ENCODE results near the gene CEND1. TPM values are rescaled to one million over a fixed set of nuclear protein-coding genes. Genes with fewer than 3 reads are reported as not detected.

CEND1 gene
- polyA plus RNA-seq (2013, experiment 1 of 2; ENCODE audit: insufficient read length), result 3.4 TPM
- 4.3 TPM for polyA plus RNA-seq (2013, experiment 2 of 2; ENCODE audit: insufficient read length)

DNA sequence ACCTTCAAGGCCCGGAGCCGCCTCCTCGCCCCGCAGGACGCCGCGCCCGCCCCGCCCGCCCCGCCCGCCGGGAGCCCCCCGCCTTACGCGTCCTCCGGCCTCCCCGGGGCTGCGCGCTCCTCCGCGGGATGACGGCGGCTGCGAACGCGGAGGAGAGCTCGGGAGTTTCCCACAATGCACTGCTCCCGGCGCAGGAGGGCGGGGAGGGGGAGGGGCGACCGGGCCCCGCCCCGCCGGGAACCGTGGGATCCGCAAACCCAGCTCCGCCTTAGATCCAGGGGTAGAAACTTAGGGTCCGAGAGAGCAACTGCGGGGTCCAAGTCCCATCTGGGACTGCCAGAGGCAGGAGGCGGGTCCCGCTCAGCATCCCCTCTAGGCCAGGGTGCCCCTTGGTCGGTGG, at the start of gene CEND1:
TSS of gene CEND1 (minus strand) at position 148 of the 400 bp plus-strand sequence. CDS start 1,514 bp downstream, outside the sequence.
- DNase-seq, result peak; percentile 49

GRCh38 chr11:839280-839623, 49.4 kb upstream of the CEND1 start:
- DNase-seq, result no peak

- DNase-seq, result no peak
Observed at GRCh38 chr11:838441-839279, 48.8 kb upstream of the CEND1 start.

GRCh38 chr11:837990-838307, 48.1 kb upstream of the CEND1 start:
- DNase-seq, result no peak

DNA sequence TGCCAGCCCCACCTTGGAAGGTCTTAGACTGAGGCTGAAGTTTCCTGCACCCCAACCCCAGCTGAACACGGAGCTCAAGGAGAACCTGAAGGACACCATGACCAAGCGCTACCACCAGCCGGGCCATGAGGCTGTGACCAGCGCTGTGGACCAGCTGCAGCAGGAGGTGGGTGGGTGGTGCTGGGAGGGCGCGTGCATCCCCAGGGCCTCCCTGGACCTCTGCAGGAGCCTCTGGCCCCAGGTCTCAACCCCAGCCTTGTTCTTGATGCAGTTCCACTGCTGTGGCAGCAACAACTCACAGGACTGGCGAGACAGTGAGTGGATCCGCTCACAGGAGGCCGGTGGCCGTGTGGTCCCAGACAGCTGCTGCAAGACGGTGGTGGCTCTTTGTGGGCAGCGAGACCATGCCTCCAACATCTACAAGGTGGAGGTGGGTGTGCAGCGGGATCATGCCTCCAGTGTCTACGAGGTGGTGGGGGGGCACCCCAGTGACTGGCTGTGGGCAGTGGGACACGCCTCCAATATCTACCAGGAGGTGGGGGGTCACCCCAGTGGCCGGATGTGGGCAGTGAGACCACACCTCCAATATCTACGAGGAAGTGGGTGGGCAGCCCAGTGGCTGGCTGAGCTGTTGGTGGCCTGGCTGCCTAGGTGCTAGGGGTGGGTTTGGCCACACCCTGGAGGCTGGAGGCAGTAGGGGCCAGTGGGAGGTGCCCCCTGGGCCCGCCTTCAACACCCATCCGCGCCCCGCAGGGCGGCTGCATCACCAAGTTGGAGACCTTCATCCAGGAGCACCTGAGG, 47.5 kb upstream of the CEND1 start:
- DNase-seq, result no peak

GRCh38 chr11:836700-837099, 46.8 kb upstream of the CEND1 start:
- DNase-seq, result no peak

DNA sequence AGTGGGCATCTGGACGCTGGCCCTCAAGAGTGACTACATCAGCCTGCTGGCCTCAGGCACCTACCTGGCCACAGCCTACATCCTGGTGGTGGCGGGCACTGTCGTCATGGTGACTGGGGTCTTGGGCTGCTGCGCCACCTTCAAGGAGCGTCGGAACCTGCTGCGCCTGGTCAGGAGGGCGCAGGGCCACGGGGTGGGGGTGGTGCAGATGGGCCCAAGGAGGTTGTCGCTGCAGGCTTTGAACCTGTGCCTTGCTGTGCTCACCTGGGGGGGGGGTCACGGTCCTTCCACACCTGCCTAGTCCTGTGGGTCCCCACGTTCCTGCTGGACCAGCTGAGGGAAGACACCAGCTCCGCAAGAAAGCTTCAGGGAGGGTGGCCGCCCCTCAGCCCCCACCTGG, 46.4 kb upstream of the CEND1 start:
- no peak for DNase-seq

DNA sequence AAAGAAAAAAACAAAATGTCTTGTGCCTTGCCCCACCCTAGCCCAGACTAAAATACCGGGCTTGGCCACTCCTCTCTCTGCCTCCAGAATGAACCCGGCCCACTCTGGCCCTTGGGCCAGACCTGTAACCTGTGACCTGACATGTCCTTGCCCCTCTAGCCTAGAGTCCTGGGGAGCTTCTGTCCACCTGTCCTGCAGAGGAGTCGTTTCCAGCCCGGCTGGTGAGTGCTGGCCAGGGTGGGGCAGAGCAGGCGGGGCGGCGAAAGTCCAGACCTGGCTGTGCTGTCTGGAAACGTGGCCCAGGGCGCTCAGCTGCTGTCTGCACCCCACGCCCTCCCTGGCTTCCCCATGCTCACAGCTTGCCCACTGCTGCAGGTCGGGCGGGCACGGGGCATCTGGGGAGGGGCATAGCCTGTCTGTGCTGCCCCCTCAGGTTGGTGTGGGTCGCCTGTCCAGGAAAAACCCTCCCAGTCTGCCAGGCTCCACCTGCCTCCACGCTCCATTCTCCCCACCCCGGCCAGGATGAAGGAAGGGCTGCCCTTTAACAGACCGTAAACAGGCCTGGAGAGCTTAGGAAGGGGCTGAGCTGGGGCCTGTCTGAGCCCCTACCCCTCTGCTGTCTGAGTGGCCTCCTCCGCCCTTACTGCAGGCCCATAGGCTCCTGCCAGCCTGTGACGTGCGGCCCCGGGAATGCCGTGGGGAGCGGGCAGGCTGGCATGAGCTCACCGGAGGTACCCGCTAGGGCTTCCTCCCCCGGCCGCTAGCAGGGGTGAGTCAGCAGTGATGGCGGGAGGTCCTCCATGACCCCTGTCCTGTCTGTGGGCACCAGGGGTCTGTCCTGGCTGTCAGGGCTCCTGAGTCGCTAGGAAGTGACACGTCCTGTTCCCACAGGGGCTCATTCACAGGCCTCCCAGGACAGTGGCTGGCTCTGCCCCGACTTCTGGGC, 44.8 kb upstream of the CEND1 start:
- DNase-seq, result peak; percentile 45

DNA sequence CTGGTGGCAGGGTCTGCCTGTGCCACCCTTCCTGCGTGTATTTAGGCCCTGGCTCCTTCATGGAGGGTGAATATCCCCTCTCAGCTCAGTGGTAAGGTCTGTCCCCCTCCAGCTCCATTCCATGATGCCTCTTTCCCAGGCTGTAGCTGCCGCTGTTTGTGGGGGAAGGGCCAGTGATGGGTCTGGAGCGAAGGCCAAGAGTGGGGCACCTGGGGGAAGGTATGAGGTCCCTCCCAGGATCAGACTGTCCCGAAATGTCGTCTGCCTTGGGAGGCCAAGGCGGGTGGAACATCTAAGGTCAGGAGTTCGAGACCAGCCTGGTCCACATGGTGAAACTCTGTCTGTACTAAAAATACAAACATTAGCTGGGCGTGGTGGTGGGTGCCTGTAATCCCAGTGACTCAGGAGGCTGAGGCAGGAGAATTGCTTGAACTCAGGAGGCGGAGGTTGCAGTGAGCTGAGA, 44.0 kb upstream of the CEND1 start:
- DNase-seq, result no peak

DNA sequence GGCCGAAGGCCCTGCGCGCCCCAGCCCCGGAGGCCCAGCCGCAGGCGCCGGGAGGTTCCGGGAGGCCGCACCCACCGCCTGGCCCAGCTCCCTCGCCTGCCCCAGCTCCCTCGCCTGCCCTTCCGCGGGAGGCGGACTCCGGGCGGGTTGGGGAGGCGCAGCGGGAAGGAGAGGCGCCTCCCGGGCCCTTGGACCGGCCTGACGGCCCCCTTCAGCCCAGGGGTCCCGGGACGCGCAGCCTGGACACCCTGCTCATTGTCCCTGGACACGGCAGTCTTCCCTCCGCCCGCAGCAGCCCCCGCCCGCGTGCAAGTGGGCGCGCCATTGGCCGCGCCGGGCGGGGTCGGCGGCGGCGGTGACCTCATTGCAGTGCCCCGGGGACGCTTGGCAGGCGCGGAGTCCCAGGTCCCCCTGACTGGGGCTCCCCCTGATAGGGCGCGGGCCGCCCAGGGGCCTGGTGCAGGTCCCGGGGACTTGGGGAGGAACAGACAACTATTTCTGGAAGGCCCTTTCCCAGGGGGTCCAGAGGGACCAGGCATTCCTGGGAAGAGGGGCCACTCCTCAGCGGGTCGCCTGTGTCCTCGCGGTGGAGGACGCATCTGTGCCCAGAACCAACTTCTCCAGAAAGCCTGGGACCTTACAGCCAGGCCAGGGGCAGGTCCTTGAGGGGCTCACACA, 43.4 kb upstream of the CEND1 start:
- peak; percentile 41 for DNase-seq

GRCh38 chr11:832529-833113, 42.7 kb upstream of the CEND1 start, which contains the start of gene CD151:
TSS of gene CD151 (plus strand) at chr11:832952. CDS start at chr11:836070, 3,118 bp downstream.
- DNase-seq, result peak; percentile 58

GRCh38 chr11:831961-832528, 42.2 kb upstream of the CEND1 start:
- DNase-seq, result no peak

DNA sequence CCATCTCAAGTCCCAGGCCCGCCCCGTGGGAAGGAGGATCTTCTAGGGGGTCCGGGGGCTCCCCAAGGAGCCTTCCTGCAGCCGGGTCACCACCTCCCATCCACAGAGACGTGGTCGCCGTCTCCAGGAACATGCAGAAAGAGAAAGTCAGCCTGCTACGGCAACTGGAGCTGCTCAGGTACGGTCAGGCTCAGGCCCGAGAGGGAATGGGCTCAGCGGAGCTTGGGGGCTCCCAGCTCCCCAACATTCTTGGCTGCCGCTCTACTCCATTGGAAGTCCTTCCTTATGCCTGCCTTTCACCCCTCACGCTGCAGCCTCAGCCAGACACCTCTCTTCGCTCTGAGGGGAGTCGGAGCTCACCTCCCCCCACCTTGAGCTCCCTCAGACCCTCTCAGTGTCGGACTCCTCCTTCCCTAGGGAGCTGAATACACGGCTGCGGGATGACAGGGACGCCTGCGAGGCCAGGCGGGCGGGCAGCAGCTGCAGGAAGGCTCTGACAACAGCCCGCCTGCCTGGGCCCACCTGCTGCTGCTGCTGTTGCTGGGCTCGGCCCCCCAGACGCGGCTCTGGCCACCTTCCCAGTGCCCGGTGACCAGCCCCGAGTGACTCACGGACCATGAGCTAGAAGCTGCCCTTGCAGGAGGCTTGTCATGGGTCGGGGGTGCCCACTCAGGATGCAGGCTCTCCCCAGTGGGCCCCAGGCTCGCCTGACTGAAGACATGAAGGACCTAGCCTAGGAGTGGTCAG, 41.4 kb upstream of the CEND1 start:
- peak; percentile 38 for DNase-seq

DNA sequence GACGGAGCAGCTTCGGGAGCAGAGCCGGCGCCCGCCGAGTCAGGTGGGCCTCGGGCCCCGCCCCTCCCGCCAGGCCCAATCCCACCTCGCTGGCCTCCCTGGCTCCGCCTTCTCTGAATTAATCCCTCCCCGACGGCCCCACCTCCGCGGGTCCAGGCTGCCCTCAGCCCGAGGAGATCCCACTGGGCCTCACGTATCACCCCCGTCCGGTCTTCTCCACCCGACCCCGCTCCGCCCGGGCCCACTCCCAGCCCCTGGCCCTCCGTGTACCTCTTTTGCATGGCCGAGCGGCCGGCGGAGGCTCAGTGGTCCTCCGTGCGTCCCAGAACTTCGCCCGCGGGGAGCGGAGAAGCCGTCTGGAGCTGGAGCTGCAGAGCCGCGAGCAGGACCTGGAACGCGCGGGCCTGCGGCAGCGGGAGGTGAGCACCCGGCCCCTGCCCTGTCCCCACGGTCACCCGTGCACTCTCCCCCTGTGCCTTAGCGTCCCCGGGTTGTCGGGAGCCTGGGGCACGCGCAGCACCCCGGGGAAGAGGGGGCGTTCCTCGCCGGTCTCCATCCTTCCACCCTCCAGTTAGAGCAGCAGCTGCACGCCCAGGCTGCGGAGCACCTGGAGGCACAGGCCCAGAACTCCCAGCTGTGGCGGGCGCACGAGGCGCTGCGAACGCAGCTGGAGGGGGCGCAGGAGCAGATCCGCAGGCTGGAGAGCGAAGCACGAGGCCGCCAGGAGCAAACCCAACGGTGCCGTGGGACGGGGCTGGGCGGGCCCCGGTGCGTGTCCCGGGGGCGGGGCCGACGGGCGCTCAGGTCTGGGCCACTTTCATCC, 40.6 kb upstream of the CEND1 start:
- DNase-seq, result peak; percentile 51

DNA sequence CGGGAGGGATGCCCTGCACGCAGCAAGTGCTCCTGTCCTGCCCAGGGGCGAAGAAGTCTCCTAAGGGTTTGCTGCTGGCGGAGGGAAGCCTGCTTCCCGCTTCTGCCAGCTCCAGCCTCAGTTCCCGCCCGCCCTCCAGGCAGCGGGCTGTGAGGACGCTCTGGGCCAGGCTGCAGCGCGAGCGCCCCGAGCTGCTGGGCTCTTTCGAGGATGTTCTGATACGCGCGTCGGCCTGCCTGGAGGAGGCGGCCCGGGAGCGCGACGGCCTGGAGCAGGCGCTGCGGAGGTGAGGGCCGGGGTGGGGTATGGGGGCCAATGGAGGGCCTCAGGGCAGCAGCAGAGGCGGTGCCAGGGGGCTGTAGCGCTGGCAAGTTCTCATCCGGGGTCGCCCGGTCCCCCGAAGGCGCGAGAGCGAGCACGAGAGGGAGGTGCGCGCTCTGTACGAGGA, 40.0 kb upstream of the CEND1 start:
- no peak for DNase-seq

DNA sequence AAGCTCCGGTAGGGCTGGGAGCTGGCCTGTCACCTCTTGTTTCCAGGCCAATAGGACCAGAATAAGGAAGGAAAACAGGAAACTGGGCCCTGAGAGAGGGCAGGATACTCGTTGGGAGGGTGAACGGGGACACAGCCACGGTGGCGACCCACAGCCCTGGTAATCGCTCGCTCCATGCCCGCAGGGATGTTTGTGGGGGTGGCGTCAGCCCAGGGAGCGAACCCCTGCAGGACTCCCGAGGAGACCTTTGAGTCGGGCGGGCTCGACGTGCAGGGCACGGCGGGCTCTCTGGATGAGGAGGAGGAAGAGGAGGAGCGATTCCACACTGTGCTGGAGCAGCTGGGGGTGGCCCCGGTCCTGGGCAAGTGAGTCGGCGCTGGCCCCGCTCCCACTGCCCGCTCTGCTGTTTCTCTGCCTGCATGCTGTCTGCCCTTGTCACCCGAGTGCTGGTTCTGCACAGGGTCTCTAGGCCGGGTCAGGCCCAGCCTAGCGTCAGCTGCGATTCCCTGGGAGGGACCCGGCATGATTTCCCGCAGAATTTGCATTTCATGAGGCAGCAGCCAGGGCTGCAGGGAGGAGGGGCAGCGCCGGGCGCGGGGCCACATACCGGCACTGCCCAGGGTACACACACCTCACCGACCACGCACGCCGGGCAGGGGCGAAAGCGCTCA, 39.4 kb upstream of the CEND1 start:
- DNase-seq, result no peak

DNA sequence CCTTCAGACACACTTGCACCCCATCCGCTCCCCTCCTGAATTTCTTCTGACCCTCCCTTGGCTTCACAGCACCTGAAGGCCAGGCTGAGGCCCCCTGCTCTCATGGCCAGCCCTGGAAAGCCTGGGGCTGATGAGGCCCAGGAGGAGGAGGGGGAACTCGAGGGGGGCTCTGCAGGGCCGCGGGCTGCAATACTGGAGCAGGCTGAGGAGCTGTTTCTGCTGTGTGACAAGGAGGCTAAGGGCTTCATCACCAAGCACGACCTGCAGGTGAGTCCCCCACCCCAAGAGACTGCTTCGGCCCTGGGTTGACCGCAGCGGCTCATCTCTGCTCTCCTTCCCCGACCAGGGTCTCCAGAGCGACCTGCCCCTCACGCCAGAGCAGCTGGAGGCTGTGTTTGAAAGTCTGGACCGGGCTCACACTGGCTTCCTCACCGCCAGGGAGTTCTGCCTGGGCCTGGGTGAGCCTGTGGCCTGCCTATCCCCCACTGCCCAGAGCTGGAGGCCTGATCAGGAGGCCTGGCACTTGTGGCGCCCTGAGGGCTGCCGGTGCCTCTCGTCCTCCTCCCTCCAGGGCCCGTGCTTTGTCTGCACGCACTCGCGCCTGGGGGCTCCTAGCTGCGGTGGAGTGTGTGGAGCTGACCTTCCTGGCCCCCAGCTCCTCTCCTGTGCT, 38.8 kb upstream of the CEND1 start:
- no peak for DNase-seq

DNA sequence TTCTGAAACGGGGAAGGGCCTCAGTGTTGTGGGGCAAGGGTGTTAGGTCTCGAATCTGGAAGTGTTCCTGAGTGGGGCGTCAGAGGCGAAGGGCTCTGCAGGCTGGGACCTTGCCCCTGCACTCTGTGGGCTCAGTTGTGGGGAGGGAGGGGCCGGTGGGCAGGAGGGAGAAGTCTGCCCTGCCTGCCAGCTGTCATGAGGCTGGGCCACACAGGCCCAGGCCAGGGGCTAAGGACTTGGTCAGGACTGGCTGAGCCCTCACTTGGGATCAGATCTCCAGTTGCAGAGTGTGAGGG, 38.0 kb upstream of the CEND1 start, which contains the start of gene CRACR2B:
TSS of gene CRACR2B (plus strand) at position 23 of the 296 bp plus-strand sequence. CDS start 689 bp downstream, outside the sequence.
- DNase-seq, result no peak
